GM12891 (cell line): ENCODE measurements around the gene FHL3.

Source experiments
- POLR2A ChIP-seq: IDR thresholded peaks from 2 replicates; pipeline ENCODE4 v1.6.1; 2011; ENCODE audit warnings: low read depth, low read length, control low read depth
- POLR2AphosphoS5 ChIP-seq: IDR thresholded peaks from 2 replicates; pipeline ENCODE4 v1.6.1; 2011; ENCODE audit warnings: low read depth, low read length, control low read depth
- TAF1 ChIP-seq: IDR thresholded peaks from 2 replicates; pipeline ENCODE4 v1.6.1; 2011; ENCODE audit warnings: low read depth, low read length, control low read depth

DNA sequence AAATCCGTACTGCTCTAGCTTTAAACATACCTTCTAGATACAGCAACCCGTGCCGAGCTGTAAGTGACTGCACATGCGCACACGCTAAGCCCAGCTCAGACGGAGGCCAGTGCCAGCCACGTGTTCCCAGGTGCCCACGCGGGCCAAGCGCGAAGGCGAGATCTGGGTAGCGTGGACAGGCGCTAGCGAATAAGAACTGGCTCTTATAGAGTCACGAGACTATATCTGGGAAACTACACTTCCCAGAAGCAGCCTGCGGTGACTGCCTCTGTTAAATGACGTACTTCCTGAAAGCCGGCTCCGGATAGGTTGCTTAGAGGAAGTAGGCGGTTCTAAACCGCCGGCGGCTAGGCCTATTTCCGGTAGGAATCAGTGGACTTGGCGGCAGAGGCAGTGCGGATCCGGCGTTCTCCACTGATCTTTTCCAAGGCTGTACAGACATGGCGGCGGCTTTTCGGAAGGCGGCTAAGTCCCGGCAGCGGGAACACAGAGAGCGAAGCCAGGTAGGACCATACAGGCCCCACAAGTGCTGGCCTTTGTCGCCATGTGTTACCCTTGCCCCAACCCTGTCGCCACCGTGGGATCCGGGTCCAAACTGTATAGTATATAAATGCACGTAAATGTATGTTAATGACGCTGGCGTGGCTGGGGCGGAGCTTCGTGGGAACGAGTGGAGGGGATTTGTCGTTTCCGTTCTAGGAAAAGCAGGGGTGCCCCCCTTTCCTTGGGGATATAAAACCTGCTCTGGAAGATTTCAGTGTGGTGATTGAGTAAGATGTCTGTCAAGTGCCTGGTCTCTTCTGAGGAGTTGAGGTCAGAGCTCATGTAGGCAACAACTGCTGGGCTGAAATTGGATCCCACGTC, 7.3 kb upstream of the FHL3 start, which contains the start of gene UTP11:
- peak; percentile 63 for TF ChIP-seq POLR2AphosphoS5
- TF ChIP-seq TAF1: peak; percentile 97
- TF ChIP-seq POLR2A: peak; percentile 76
